GM18907 (cell line): ENCODE results near the gene FGG.
"Not testable (repeated sequence)": the region's sequence is repeated elsewhere in the genome, so short reads cannot be mapped to it uniquely, and the experiment has no call there.

Source experiments
- ATAC-seq: cut with Tn5 transposase; IDR thresholded peaks from one replicate; pipeline ENCODE4 v1.9.1; 2021; ENCODE audit warnings: mild to moderate bottlenecking, moderate library complexity; ENCODE audit not compliant: unreplicated experiment

FGG gene

GRCh38 chr4:154611833-154612232, 623 bp downstream of the FGG start:
- no peak for ATAC-seq

GRCh38 chr4:154610582-154610981, 1.9 kb downstream of the FGG start:
- ATAC-seq: no peak

- ATAC-seq: no peak
These were observed 2.9 kb downstream of the FGG start for GRCh38 chr4:154609532-154609931.

GRCh38 chr4:154608361-154609252, 3.8 kb downstream of the FGG start:
- no peak for ATAC-seq

GRCh38 chr4:154606728-154607723, 5.4 kb downstream of the FGG start:
- no peak for ATAC-seq

- ATAC-seq: no peak
These were observed 7.7 kb downstream of the FGG start for GRCh38 chr4:154604696-154605200.

GRCh38 chr4:154603033-154603943, 9.2 kb downstream of the FGG start:
- ATAC-seq: no peak

- ATAC-seq: no peak
These were observed 9.9 kb downstream of the FGG start for GRCh38 chr4:154602404-154603020.

- ATAC-seq: no peak
These were observed 14.4 kb downstream of the FGG start for GRCh38 chr4:154597798-154598774.

- ATAC-seq: not testable (repeated sequence)
These were observed 15.2 kb downstream of the FGG start for GRCh38 chr4:154597281-154597680.

GRCh38 chr4:154595807-154596206, 16.6 kb downstream of the FGG start:
- ATAC-seq: no peak

GRCh38 chr4:154594343-154594742, 18.1 kb downstream of the FGG start:
- not testable (repeated sequence) for ATAC-seq

GRCh38 chr4:154593868-154594267, 18.6 kb downstream of the FGG start:
- no peak for ATAC-seq

- no peak for ATAC-seq
These were observed 20.6 kb downstream of the FGG start for GRCh38 chr4:154591890-154592289.

GRCh38 chr4:154590329-154591006, 22.0 kb downstream of the FGG start, which contains the start of gene FGA:
Gene FGA, minus strand, starts transcription at chr4:154590742. Its CDS starts 55 bp downstream, at chr4:154590687.
- no peak for ATAC-seq

GRCh38 chr4:154589296-154590197, 22.9 kb downstream of the FGG start:
- no peak for ATAC-seq

- ATAC-seq: no peak
These were observed 24.3 kb downstream of the FGG start for GRCh38 chr4:154588198-154588597.
